ENCODE results near the gene HOXB7.

Gene HOXB7

DNA sequence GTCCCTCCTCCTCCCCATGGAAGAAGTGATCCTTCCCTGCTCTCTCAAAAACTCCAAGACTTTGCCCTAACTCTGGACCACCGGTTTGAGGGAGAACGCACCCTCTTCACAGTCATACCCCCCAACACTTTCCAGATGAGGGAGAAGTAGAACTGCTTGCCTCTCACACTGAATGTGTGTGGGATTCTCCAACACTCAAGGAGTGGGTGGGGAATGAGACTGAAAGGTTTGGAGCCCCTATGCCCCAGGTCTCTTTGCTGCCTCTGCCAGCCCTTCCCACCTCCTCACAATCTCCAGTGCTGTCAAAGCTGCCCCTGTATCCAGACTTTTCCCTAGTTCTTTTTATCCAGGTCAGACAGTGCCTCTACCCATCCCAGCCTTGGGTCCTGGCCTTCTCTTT is 44.1 kb downstream of the HOXB7 start:
- DNase-seq (ENCODE audit: extremely low spot score): no peak
- ChIA-PET CTCF (interaction anchor here (1.8 kb wide), 1 partner anchor 66 kb away, joined by 8 read pairs; no protein-coding TSS in a partner anchor), POLR2A (interaction anchor here (1.2 to 3.0 kb wide), 5 partner anchors 9 to 22 kb away, joined by 4 to 12 read pairs (median 5); no protein-coding TSS in a partner anchor)
- TF ChIP-seq SUZ12 (IDR thresholded peaks at IDR 0.05) (no peak), NFRKB (IDR thresholded peaks at IDR 0.05) (no peak), FOXK2 (IDR thresholded peaks at IDR 0.05) (no peak), SP1 (IDR thresholded peaks at IDR 0.05) (no peak), FOXA1 (IDR thresholded peaks at IDR 0.05) (no peak), FOXM1 (IDR thresholded peaks at IDR 0.05; ENCODE audit: borderline replicate concordance) (no peak), ZNF384 (IDR thresholded peaks at IDR 0.05) (no peak), PKNOX1 (IDR thresholded peaks at IDR 0.05) (no peak), L3MBTL2 (conservative IDR thresholded peaks at IDR 0.05) (no peak), TARDBP (IDR thresholded peaks at IDR 0.05) (no peak), HDGF (IDR thresholded peaks at IDR 0.05; ENCODE audit: borderline replicate concordance) (no peak), LEF1 (IDR thresholded peaks at IDR 0.05; ENCODE audit: borderline replicate concordance) (no peak), CTBP1 (IDR thresholded peaks at IDR 0.05; ENCODE audit: borderline replicate concordance) (no peak), ELF4 (IDR thresholded peaks at IDR 0.05) (no peak), BHLHE40 (IDR thresholded peaks at IDR 0.05; ENCODE audit: borderline replicate concordance) (no peak)

DNA sequence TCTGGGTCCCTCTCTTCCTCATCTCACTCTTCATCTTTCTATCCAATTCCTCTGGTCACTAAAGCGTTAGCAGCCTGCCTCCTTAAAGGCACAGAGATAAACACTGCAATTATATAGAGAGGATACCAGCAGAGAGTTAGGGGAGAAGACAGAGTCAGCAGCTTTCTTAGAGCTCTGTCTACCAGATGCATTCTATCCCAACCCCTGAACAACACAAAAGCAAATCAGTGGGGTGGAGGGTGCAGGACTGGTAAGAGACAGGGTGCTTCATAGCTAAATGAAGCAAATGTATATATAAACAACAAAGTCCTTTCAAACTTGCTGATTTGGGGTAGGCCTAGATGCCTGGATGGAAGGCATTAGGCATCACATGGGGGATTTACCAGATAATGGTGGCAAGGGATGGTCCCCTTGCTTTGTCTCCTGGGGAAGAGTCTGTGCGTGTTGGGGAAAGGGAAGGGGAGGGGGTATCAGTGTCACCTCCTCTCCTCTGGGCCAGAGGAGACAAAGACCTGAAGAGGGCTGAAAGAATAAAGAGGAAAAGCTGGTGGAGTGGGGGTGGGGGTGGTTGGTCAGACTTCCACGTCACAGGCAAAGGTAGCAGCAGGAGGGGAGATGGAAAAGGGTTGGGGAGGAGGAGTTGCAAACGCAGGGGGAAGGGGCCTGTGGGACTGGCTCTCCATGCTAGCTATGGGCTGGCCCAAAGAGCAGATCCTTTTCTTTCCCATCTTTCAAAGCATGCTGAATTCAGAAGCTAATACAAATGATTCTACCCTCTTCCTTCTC is 44.7 kb downstream of the HOXB7 start:
- TF ChIP-seq ZNF384 (IDR thresholded peaks at IDR 0.05) (no peak), SUZ12 (IDR thresholded peaks at IDR 0.05) (no peak), PKNOX1 (IDR thresholded peaks at IDR 0.05) (no peak), CTBP1 (IDR thresholded peaks at IDR 0.05; ENCODE audit: borderline replicate concordance) (no peak), L3MBTL2 (conservative IDR thresholded peaks at IDR 0.05) (no peak), FOXA1 (IDR thresholded peaks at IDR 0.05) (no peak), SP1 (IDR thresholded peaks at IDR 0.05) (no peak), FOXM1 (IDR thresholded peaks at IDR 0.05; ENCODE audit: borderline replicate concordance) (no peak), NFRKB (IDR thresholded peaks at IDR 0.05) (no peak), BHLHE40 (IDR thresholded peaks at IDR 0.05; ENCODE audit: borderline replicate concordance) (no peak), FOXK2 (IDR thresholded peaks at IDR 0.05) (no peak), ARNT (IDR thresholded peaks at IDR 0.05) (no peak), LEF1 (IDR thresholded peaks at IDR 0.05; ENCODE audit: borderline replicate concordance) (no peak), HDGF (IDR thresholded peaks at IDR 0.05; ENCODE audit: borderline replicate concordance) (no peak), ELF4 (IDR thresholded peaks at IDR 0.05) (no peak)
- ChIA-PET POLR2A (interaction anchor here (1.2 to 3.0 kb wide), 5 partner anchors 9 to 22 kb away, joined by 4 to 12 read pairs (median 5); no protein-coding TSS in a partner anchor), CTCF (interaction anchor here (1.8 kb wide), 1 partner anchor 65 kb away, joined by 8 read pairs; no protein-coding TSS in a partner anchor)
- DNase-seq (ENCODE audit: extremely low spot score): no peak

GRCh38 chr17:48565022-48565554 is 45.7 kb downstream of the HOXB7 start:
- DNase-seq (ENCODE audit: extremely low spot score): no peak
- ChIA-PET CTCF (no interaction called here), POLR2A (no interaction called here)
- TF ChIP-seq HDGF (IDR thresholded peaks at IDR 0.05; ENCODE audit: borderline replicate concordance): no peak
- TF ChIP-seq ARNT (IDR thresholded peaks at IDR 0.05): no peak
- TF ChIP-seq SUZ12 (IDR thresholded peaks at IDR 0.05): no peak

DNA sequence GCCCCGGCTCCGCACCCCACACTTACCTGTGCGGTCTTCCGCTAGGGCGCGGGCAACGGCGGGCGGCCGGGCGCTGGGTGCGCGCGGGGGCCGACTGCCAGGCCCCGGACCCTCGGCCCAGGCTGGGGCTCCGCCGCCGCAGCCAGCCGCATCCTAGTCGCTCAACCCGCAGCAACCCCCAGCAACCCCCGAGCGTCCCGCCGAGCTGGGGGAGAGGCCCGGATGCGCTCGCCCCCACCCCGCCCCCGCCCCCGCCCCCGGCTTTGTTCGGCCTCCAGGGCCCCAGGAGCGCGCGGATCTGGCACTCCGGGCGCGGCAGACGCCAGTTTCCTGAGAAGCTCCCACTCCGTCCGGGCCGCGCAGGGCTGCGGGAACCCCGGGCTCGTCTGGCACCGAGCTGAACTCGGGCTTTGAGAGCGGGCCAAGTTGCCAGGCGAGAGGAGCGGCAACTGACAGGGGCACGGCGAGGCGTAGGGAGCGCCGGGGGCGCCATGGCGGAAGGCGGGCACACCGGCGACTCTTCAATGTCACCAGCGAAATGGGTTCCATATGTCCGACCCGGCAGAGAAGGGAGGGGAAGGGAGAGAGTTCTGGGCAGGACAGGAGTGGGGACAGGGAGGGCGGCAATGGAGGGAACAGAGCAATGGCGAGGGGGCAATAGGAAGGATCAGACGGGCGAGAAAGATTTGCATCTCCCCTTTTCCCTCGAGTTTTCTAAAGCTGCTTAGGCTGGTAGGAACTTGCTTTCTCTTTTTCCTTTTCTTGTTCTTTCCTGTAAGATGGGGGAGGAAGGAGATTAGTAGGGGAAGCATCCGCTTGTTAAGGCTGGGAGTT is 46.4 kb downstream of the HOXB7 start:
- ChIA-PET CTCF (no interaction called here), POLR2A (no interaction called here)
- DNase-seq (ENCODE audit: extremely low spot score): no peak
- TF ChIP-seq CTBP1 (IDR thresholded peaks at IDR 0.05; ENCODE audit: borderline replicate concordance): no peak
- TF ChIP-seq SP1 (IDR thresholded peaks at IDR 0.05): no peak
- TF ChIP-seq LEF1 (IDR thresholded peaks at IDR 0.05; ENCODE audit: borderline replicate concordance): no peak
- no peak for TF ChIP-seq PKNOX1 (IDR thresholded peaks at IDR 0.05)
- no peak for TF ChIP-seq SUZ12 (IDR thresholded peaks at IDR 0.05)
- no peak for TF ChIP-seq L3MBTL2 (conservative IDR thresholded peaks at IDR 0.05)
- TF ChIP-seq BHLHE40 (IDR thresholded peaks at IDR 0.05; ENCODE audit: borderline replicate concordance): no peak
- no peak for TF ChIP-seq FOXK2 (IDR thresholded peaks at IDR 0.05)
- no peak for TF ChIP-seq TARDBP (IDR thresholded peaks at IDR 0.05)
- no peak for TF ChIP-seq ELF4 (IDR thresholded peaks at IDR 0.05)
- no peak for TF ChIP-seq ARNT (IDR thresholded peaks at IDR 0.05)
- no peak for TF ChIP-seq NFRKB (IDR thresholded peaks at IDR 0.05)
- no peak for TF ChIP-seq HDGF (IDR thresholded peaks at IDR 0.05; ENCODE audit: borderline replicate concordance)
- no peak for TF ChIP-seq FOXM1 (IDR thresholded peaks at IDR 0.05; ENCODE audit: borderline replicate concordance)
- no peak for TF ChIP-seq FOXA1 (IDR thresholded peaks at IDR 0.05)

DNA sequence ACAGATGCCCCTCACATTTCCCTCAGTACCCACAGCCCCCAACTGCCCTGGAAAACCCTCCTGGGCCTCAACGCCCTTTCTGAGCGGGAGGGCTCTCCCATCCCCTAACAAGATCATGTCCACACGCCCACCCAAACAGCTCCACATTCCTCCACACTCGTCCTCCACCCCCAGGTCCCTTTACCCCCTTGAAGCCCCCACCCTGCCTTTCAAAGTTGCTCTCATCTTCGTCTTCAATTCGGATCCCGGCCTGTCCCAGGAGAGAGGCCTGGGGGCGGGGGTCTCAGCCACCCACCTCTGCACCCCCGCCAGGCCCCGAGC is 47.0 kb downstream of the HOXB7 start:
- no peak for DNase-seq (ENCODE audit: extremely low spot score)
- TF ChIP-seq ZNF384 (IDR thresholded peaks at IDR 0.05) (no peak), FOXK2 (IDR thresholded peaks at IDR 0.05) (no peak), PKNOX1 (IDR thresholded peaks at IDR 0.05) (no peak), CTBP1 (IDR thresholded peaks at IDR 0.05; ENCODE audit: borderline replicate concordance) (no peak), L3MBTL2 (conservative IDR thresholded peaks at IDR 0.05) (no peak), BHLHE40 (IDR thresholded peaks at IDR 0.05; ENCODE audit: borderline replicate concordance) (no peak), ARNT (IDR thresholded peaks at IDR 0.05) (no peak), NFRKB (IDR thresholded peaks at IDR 0.05) (no peak), FOXM1 (IDR thresholded peaks at IDR 0.05; ENCODE audit: borderline replicate concordance) (no peak), SUZ12 (IDR thresholded peaks at IDR 0.05) (no peak), HDGF (IDR thresholded peaks at IDR 0.05; ENCODE audit: borderline replicate concordance) (no peak), FOXA1 (IDR thresholded peaks at IDR 0.05) (no peak)
- POLR2A ChIA-PET: interaction anchor here (0.9 to 2.3 kb wide), 2 partner anchors 16 to 24 kb away, joined by 4 to 9 read pairs; no protein-coding TSS in a partner anchor
- CTCF ChIA-PET: interaction anchor here (0.6 to 0.7 kb wide), 2 partner anchors 62 to 95 kb away, joined by 3 read pairs; no protein-coding TSS in a partner anchor

All from HEK293T (cell line).